ENCODE measurements around the gene SEMA3B.

The SEMA3B gene

GRCh38 chr3:50238549-50239026, 30.4 kb upstream of the SEMA3B start:
- peak; percentile 72 for DNase-seq

- no peak for DNase-seq
Observed at GRCh38 chr3:50239649-50240048, 29.3 kb upstream of the SEMA3B start.

- no peak for DNase-seq
Observed at GRCh38 chr3:50241163-50241562, 27.8 kb upstream of the SEMA3B start.

- no peak for DNase-seq
Observed at GRCh38 chr3:50241713-50242380, 27.1 kb upstream of the SEMA3B start.

- DNase-seq, result no peak
Observed at GRCh38 chr3:50242381-50242770, 26.6 kb upstream of the SEMA3B start.

- peak; percentile 96 for DNase-seq
Observed at GRCh38 chr3:50242851-50243542, 25.9 kb upstream of the SEMA3B start.

GRCh38 chr3:50243543-50243895, 25.4 kb upstream of the SEMA3B start:
- no peak for DNase-seq

GRCh38 chr3:50244813-50245212, 24.1 kb upstream of the SEMA3B start:
- peak; percentile 44 for DNase-seq

GRCh38 chr3:50245251-50245745, 23.6 kb upstream of the SEMA3B start:
- no peak for DNase-seq

- DNase-seq, result peak; percentile 93
Observed at GRCh38 chr3:50245831-50246516, 23.0 kb upstream of the SEMA3B start.

GRCh38 chr3:50246517-50246954, 22.4 kb upstream of the SEMA3B start:
- peak; percentile 79 for DNase-seq

GRCh38 chr3:50248387-50248786, 20.6 kb upstream of the SEMA3B start:
- no peak for DNase-seq

GRCh38 chr3:50249457-50249856, 19.5 kb upstream of the SEMA3B start:
- DNase-seq, result no peak

GRCh38 chr3:50250514-50250913, 18.4 kb upstream of the SEMA3B start:
- DNase-seq, result no peak

GRCh38 chr3:50251220-50251619, 17.7 kb upstream of the SEMA3B start:
- DNase-seq, result peak; percentile 43

GRCh38 chr3:50254577-50255250, 14.2 kb upstream of the SEMA3B start:
- DNase-seq, result peak; percentile 90

- no peak for DNase-seq
Observed at GRCh38 chr3:50255251-50255615, 13.7 kb upstream of the SEMA3B start.

GRCh38 chr3:50256978-50257890, 11.7 kb upstream of the SEMA3B start:
- peak; percentile 46 for DNase-seq

GRCh38 chr3:50258029-50258680, 10.8 kb upstream of the SEMA3B start:
- DNase-seq, result no peak

- DNase-seq, result no peak
Observed at GRCh38 chr3:50258979-50259378, 10.0 kb upstream of the SEMA3B start.

GRCh38 chr3:50259432-50260026, 9.4 kb upstream of the SEMA3B start:
- no peak for DNase-seq

Data from suppressor macrophage treated with lipopolysaccharide for 4 hours (primary cell).